GM12892 (cell line): ENCODE data around the gene PRM2.

Source experiments
- POLR2AphosphoS5 ChIP-seq: IDR thresholded peaks from 2 replicates; pipeline ENCODE4 v1.6.1; 2011; ENCODE audit warnings: low read depth, low read length, control low read depth
- TAF1 ChIP-seq: IDR thresholded peaks from 2 replicates; pipeline ENCODE4 v1.6.1; 2011; ENCODE audit warnings: low read depth, mild to moderate bottlenecking, control low read depth, low read length, borderline replicate concordance

DNA sequence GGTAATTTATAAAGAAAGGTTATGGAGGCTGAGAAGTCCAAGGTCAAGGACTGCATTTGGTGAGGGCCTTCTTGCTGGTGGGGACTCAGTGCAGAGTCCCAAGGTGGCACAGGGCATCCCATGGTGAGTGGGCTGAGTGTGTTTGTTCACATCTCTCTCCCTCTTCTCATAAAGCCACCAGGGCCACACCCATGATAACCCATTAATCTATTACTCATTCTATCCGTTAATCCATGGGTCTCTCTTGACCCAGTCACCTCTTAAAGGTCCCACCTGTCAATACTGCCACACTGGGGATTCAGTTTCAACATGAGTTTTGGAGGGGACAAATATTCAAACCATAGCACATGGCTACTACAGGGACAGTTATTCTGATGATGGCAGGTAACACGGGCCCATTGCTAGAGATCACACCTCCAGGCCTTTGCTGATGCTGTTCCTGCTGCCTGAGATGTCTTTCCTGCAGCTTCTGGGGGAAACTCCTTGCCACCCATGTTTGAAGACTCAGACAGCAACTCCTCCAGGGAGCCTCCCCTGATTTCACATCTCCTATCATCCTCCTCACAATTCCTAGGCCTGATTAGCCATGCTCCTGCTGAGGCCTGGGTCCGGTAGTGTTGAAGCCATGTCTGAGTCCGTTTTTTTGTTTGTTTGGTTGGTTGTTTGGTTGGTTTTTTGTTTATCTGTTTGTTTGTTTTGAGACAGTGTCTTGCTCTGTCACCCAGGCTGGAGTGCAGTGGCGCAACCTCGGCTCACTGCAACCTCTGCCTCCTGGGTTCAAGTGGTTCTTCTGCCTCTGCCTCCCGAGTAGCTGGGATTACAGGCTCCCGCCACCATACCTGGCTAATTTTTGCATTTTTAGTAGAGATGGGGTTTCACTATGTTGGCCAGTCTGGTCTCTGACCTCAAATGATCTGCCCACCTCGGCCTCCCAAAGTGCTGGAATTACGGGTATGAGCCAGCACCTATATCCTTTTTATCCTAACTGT, 36.3 kb downstream of the PRM2 start:
- TF ChIP-seq POLR2AphosphoS5 (no peak), TAF1 (no peak)
